H9 (cell line): ENCODE measurements around the gene SMC1B. TPM values are rescaled to one million over a fixed set of nuclear protein-coding genes. Genes with fewer than 3 reads are reported as not detected.

Experiments used
- DNase-seq: peaks from one replicate; pipeline ENCODE4 v3.0.0-alpha.2; 2017
- H2AFZ ChIP-seq: one replicate; pipeline ENCODE4 v1.6.1; 2013; ENCODE audit warnings: mild to moderate bottlenecking, low read length, control low read depth, moderate library complexity
- H2AK5ac ChIP-seq: 2 replicates; pipeline ENCODE4 v1.6.1; 2013; ENCODE audit warnings: low read length, control low read depth, mixed read lengths; ENCODE audit not compliant: insufficient read length
- H2BK120ac ChIP-seq: one replicate; pipeline ENCODE4 v1.6.1; 2013; ENCODE audit warnings: low read depth, mild to moderate bottlenecking, low read length, control low read depth, inconsistent platforms; ENCODE audit not compliant: poor library complexity, severe bottlenecking
- H2BK12ac ChIP-seq: 2 replicates; pipeline ENCODE4 v1.6.1; 2013; ENCODE audit warnings: low read length, control low read depth, mixed read lengths, low read depth; ENCODE audit not compliant: insufficient read length
- H2BK15ac ChIP-seq: 2 replicates; pipeline ENCODE4 v1.6.1; 2013; ENCODE audit warnings: low read depth, low read length, control low read depth
- H2BK20ac ChIP-seq: one replicate; pipeline ENCODE4 v1.6.1; 2013; ENCODE audit warnings: low read depth, mild to moderate bottlenecking, low read length, control low read depth, inconsistent platforms; ENCODE audit not compliant: poor library complexity, severe bottlenecking
- H2BK5ac ChIP-seq: 2 replicates; pipeline ENCODE4 v1.6.1; 2013; ENCODE audit warnings: low read length, control low read depth, mixed read lengths; ENCODE audit not compliant: insufficient read length
- H3K14ac ChIP-seq: 2 replicates; pipeline ENCODE4 v1.6.1; 2013; ENCODE audit warnings: low read length, control low read depth; ENCODE audit not compliant: insufficient read depth
- H3K18ac ChIP-seq: 2 replicates; pipeline ENCODE4 v1.6.1; 2013; ENCODE audit warnings: low read depth, mild to moderate bottlenecking, mixed read lengths, low read length, control low read depth; ENCODE audit not compliant: insufficient read length
- H3K23ac ChIP-seq: 2 replicates; pipeline ENCODE4 v1.6.1; 2013; ENCODE audit warnings: low read length, control low read depth, mixed read lengths, low read depth; ENCODE audit not compliant: insufficient read length
- H3K23me2 ChIP-seq: 2 replicates; pipeline ENCODE4 v1.6.1; 2013; ENCODE audit warnings: low read depth, mild to moderate bottlenecking, mixed read lengths, low read length, control low read depth; ENCODE audit not compliant: insufficient read length, poor library complexity, severe bottlenecking
- H3K27ac ChIP-seq: 2 replicates; pipeline ENCODE4 v1.5.1; 2013; ENCODE audit warnings: low read length, control low read depth, mixed read lengths, low read depth; ENCODE audit not compliant: insufficient read length
- H3K27me3 ChIP-seq: 2 replicates; pipeline ENCODE4 v1.6.1; 2013; ENCODE audit warnings: low read length, control low read depth, inconsistent platforms; ENCODE audit not compliant: insufficient read depth
- H3K4ac ChIP-seq: 2 replicates; pipeline ENCODE4 v1.6.1; 2013; ENCODE audit warnings: low read depth, mild to moderate bottlenecking, control low read depth, inconsistent platforms, low read length, moderate library complexity
- H3K4me1 ChIP-seq: 2 replicates; pipeline ENCODE4 v1.6.1; 2013; ENCODE audit warnings: low read length, control low read depth, inconsistent platforms; ENCODE audit not compliant: insufficient read depth
- H3K4me2 ChIP-seq: 2 replicates; pipeline ENCODE4 v1.6.1; 2013; ENCODE audit warnings: low read length, control low read depth, mixed read lengths; ENCODE audit not compliant: insufficient read length, insufficient read depth
- H3K56ac ChIP-seq: 2 replicates; pipeline ENCODE4 v1.6.1; 2013; ENCODE audit warnings: low read depth, mild to moderate bottlenecking, mixed read lengths, low read length, control low read depth; ENCODE audit not compliant: insufficient read length
- H3K79me1 ChIP-seq: 2 replicates; pipeline ENCODE4 v1.6.1; 2013; ENCODE audit warnings: low read depth, mild to moderate bottlenecking, moderate library complexity, low read length, control low read depth, inconsistent platforms; ENCODE audit not compliant: insufficient read depth, poor library complexity, severe bottlenecking
- H3K79me2 ChIP-seq: 2 replicates; pipeline ENCODE4 v1.6.1; 2013; ENCODE audit warnings: low read length, control low read depth, inconsistent platforms; ENCODE audit not compliant: insufficient read depth
- H3K9ac ChIP-seq: 2 replicates; pipeline ENCODE4 v1.6.1; 2013; ENCODE audit warnings: low read length, control low read depth, mixed read lengths; ENCODE audit not compliant: insufficient read length; ENCODE audit errors: extremely low read depth
- H3K9me3 ChIP-seq: one replicate; pipeline ENCODE4 v1.6.1; 2013; ENCODE audit warnings: low read depth, low read length, inconsistent platforms; ENCODE audit not compliant: control insufficient read depth
- H3T11ph ChIP-seq: one replicate; pipeline ENCODE4 v1.6.1; 2013; ENCODE audit warnings: mild to moderate bottlenecking, low read length, control low read depth, inconsistent platforms
- H4K20me1 ChIP-seq: one replicate; pipeline ENCODE4 v1.6.1; 2013; ENCODE audit not compliant: control insufficient read depth, insufficient read length, insufficient read depth
- H4K5ac ChIP-seq: 2 replicates; pipeline ENCODE4 v1.6.1; 2013; ENCODE audit warnings: low read depth, mild to moderate bottlenecking, mixed read lengths, low read length, control low read depth; ENCODE audit not compliant: insufficient read length
- H4K8ac ChIP-seq: replicated peaks from 2 replicates; pipeline ENCODE4 v1.6.1; 2013; ENCODE audit warnings: low read length, control low read depth, mixed read lengths, low read depth; ENCODE audit not compliant: insufficient read length
- H4K91ac ChIP-seq: 2 replicates; pipeline ENCODE4 v1.6.1; 2013; ENCODE audit warnings: low read depth, mild to moderate bottlenecking, moderate library complexity, mixed read lengths, low read length, control low read depth; ENCODE audit not compliant: insufficient read length
- H3K27ac Mint-ChIP-seq, 3 experiments: 2 replicates in 2 of 3; 3 replicates in 1 of 3; pipeline ENCODE4 v1.8.0; 2020 to 2021; ENCODE audit warnings: mixed read lengths in 3 of 3, mild to moderate bottlenecking in 1 of 3, moderate library complexity in 1 of 3
- H3K27me3 Mint-ChIP-seq: 2 replicates; pipeline ENCODE4 v1.8.0; 2021; ENCODE audit warnings: low read depth, mild to moderate bottlenecking, moderate library complexity, mixed read lengths
- H3K36me3 Mint-ChIP-seq, 3 experiments: 2 replicates in 2 of 3; 3 replicates in 1 of 3; pipeline ENCODE4 v1.8.0; 2020 to 2021; ENCODE audit warnings: low read depth in 3 of 3, mixed read lengths in 3 of 3; ENCODE audit not compliant: insufficient read depth in 1 of 3
- H3K4me1 Mint-ChIP-seq, 2 experiments: 2 replicates each; pipeline ENCODE4 v1.8.0; 2020; ENCODE audit warnings: mixed read lengths in 2 of 2
- H3K4me3 Mint-ChIP-seq, 2 experiments: 2 replicates in 1 of 2; 3 replicates in 1 of 2; pipeline ENCODE4 v1.8.0; 2020 to 2021; ENCODE audit warnings: mild to moderate bottlenecking in 2 of 2, mixed read lengths in 2 of 2, moderate library complexity in 1 of 2
- H3K9me3 Mint-ChIP-seq, 2 experiments: 2 replicates in 1 of 2; 3 replicates in 1 of 2; pipeline ENCODE4 v1.8.0; 2020; ENCODE audit warnings: mild to moderate bottlenecking in 2 of 2, mixed read lengths in 2 of 2, moderate library complexity in 1 of 2
- CTCF ChIP-seq: fragments of 200-600 bp; sonication (generic); conservative IDR thresholded peaks from 3 replicates; pipeline ENCODE4 v1.8.0; 2021; ENCODE audit warnings: antibody characterized with exemption, mild to moderate bottlenecking
- WGBS: extraction: QIAGEN DNeasy Blood & Tissue Kit; methylation state at CpG from one replicate; pipeline ENCODE4 v1.1.7; 2013; ENCODE audit warnings: missing lambda C conversion rate, low lambda C conversion rate, mixed read lengths; ENCODE audit not compliant: insufficient read length; ENCODE audit errors: extremely low coverage; 5-methylcytosine and 5-hydroxymethylcytosine counted together
- total RNA-seq: library from RNA; stranded (reverse); gene quantifications from 2 replicates; pipeline ENCODE4 v1.2.1, GENCODE V29; 2021

The SMC1B gene
- total RNA-seq, 1 experiment from 2014 or later, result not detected

DNA sequence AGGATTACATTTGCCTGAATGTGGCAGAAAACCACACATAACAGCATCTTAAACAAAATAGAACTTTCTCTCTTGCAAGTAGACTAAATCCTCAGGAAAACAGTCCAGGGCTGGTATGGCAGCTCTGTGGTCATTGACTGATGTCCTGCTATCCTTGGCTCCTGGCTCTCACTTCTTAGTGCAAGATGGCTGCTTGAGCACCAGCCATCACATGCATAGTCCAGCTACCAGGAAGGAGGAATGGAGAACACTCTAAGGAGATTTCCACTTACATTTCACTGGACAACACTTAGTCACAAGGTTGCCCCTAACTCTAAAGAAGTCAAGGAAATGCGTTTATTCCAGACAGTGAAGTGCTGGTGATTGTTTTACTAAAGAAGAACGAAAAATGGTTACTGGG lies 13.7 kb upstream of the SMC1B start:
- Histone ChIP-seq H4K91ac (no peak overlapping the region), H3K79me2 (no peaks in the 10 kb centered on the region), H4K8ac (no peak overlapping the region), H2AFZ (no peak overlapping the region), H2BK120ac (no peak overlapping the region), H2AK5ac (no peak overlapping the region), H2BK5ac (no peak overlapping the region), H3K4ac (no peak overlapping the region), H3K14ac (no peak overlapping the region), H4K5ac (no peak overlapping the region), H3K23me2 (no peaks in the 10 kb centered on the region), H3K4me2 (no peak overlapping the region), H3K18ac (no peak overlapping the region), H2BK20ac (no peak overlapping the region), H3K9ac (no peak overlapping the region), H3K27me3 (no peaks in the 10 kb centered on the region), H4K20me1 (no peaks in the 10 kb centered on the region), H3K23ac (no peak overlapping the region), H3K56ac (no peak overlapping the region), H2BK15ac (no peak overlapping the region), H3K9me3 (no peaks in the 10 kb centered on the region), H3K79me1 (no peaks in the 10 kb centered on the region), H3K27ac (no peak overlapping the region), H2BK12ac (no peak overlapping the region), H3T11ph (no peak overlapping the region), H3K4me1 (no peaks in the 10 kb centered on the region)
- TF ChIP-seq CTCF, result no peak
- H3K27ac Mint-ChIP-seq, result no peak overlapping the region
- H3K4me3 Mint-ChIP-seq, result no peak overlapping the region
- H3K4me1 Mint-ChIP-seq, result peaks cover 3 to 9% of the 10 kb centered on the region in 2 experiments; a peak in 3 of 4 replicates
- peaks cover 0 to 6% of the 10 kb centered on the region in 2 experiments; a peak in 2 of 5 replicates for H3K9me3 Mint-ChIP-seq
- peaks cover 0 to 8% (median 6%) of the 10 kb centered on the region in 3 experiments; a peak in 4 of 7 replicates for H3K36me3 Mint-ChIP-seq
- H3K27me3 Mint-ChIP-seq, result peaks cover 16% of the 10 kb centered on the region
- WGBS, result no CpG with 5 or more reads among the region's 2 CpGs
- DNase-seq, result no peak
